Activated CD8-positive, alpha-beta T cell treated with anti-CD3 and anti-CD28 coated beads, Interleukin-2, amount 10 ng/mL, durations not matched to agents 7 days and 5 days (primary cell): ENCODE data around the gene ZSCAN12. TPM values are rescaled to one million over a fixed set of nuclear protein-coding genes. Genes with fewer than 3 reads are reported as not detected.
A peak's percentile ranks its signal among the peaks of the same experiment; 100 is the strongest.
"Not testable (repeated sequence)": the region's sequence is repeated elsewhere in the genome, so short reads cannot be mapped to it uniquely, and the experiment has no call there.

Source experiments
- ATAC-seq: fragments of 150-1000 bp; cut with Tn5 transposase; one replicate; pipeline ENCODE4 v1.10.0; 2021; ENCODE audit warnings: moderate library complexity
- CTCF ChIA-PET: fragments of 350-600 bp; sonication (Branson Sonifier 250); formaldehyde crosslinking; loops from one replicate; lab custom pipeline; 2021; ENCODE audit warnings: antibody characterized with exemption; lab: Charles Lee
- POLR2A ChIA-PET: fragments of 350-600 bp; sonication (Branson Sonifier 250); formaldehyde crosslinking; loops from one replicate; lab custom pipeline; 2021; ENCODE audit warnings: antibody characterized with exemption; lab: Charles Lee
- DNase-seq: peaks from one replicate; pipeline ENCODE4 v3.0.0-alpha.2; 2020
- H3K27ac Mint-ChIP-seq: one replicate; pipeline ENCODE4 v1.8.0; 2021; ENCODE audit warnings: mild to moderate bottlenecking, mixed read lengths
- H3K27me3 Mint-ChIP-seq: one replicate; pipeline ENCODE4 v1.8.0; 2021; ENCODE audit warnings: low read depth, mixed read lengths
- H3K36me3 Mint-ChIP-seq: one replicate; pipeline ENCODE4 v1.8.0; 2021; ENCODE audit warnings: low read depth, mixed read lengths
- H3K4me1 Mint-ChIP-seq: one replicate; pipeline ENCODE4 v1.8.0; 2021; ENCODE audit warnings: low read depth, mixed read lengths
- H3K4me3 Mint-ChIP-seq: one replicate; pipeline ENCODE4 v1.8.0; 2021; ENCODE audit warnings: mild to moderate bottlenecking, mixed read lengths
- H3K9me3 Mint-ChIP-seq: one replicate; pipeline ENCODE4 v1.8.0; 2022; ENCODE audit warnings: mixed read lengths; ENCODE audit not compliant: insufficient read depth
- total RNA-seq, 2 experiments: library from RNA; stranded (reverse); gene quantifications; one replicate each; pipeline ENCODE4 v1.2.3, GENCODE V29; 2021

The ZSCAN12 gene
- total RNA-seq, 2 experiments from 2014 or later, result 10.8 to 11.4 TPM

DNA sequence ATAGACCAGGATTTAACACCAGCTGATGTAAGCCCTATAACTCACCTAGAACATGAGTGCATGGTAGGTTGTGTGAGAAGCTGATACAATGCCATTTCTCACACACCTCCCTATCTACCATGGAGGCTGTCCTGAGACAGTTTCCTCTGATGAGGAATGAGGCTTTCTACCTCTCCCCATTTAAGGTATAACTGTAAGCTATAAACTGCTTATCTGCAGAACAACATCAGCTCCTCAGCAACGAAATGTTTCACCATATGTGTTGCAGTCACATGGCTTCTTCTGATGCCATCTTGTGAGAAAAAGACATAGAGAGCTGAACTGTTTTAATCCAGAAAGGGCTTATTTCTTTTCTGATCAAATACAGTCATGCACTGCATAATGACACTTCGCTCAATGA lies 29.1 kb downstream of the ZSCAN12 start:
- DNase-seq, result no peak
- no peaks in the 10 kb centered on the region for H3K27me3 Mint-ChIP-seq
- no peak overlapping the region for H3K27ac Mint-ChIP-seq
- no peaks in the 10 kb centered on the region for H3K9me3 Mint-ChIP-seq
- H3K4me3 Mint-ChIP-seq, result no peak overlapping the region
- no peak for ATAC-seq
- H3K4me1 Mint-ChIP-seq, result peaks cover 2% of the 10 kb centered on the region
- CTCF ChIA-PET, result interaction anchor here (1.2 to 2.1 kb wide), 2 partner anchors 12 to 15 kb away, joined by 3 to 13 read pairs; no protein-coding TSS in a partner anchor
- POLR2A ChIA-PET, result interaction anchor here (0.7 kb wide), 1 partner anchor 84 kb away, joined by 3 read pairs; no protein-coding TSS in a partner anchor
- H3K36me3 Mint-ChIP-seq, result peaks cover 24% of the 10 kb centered on the region

DNA sequence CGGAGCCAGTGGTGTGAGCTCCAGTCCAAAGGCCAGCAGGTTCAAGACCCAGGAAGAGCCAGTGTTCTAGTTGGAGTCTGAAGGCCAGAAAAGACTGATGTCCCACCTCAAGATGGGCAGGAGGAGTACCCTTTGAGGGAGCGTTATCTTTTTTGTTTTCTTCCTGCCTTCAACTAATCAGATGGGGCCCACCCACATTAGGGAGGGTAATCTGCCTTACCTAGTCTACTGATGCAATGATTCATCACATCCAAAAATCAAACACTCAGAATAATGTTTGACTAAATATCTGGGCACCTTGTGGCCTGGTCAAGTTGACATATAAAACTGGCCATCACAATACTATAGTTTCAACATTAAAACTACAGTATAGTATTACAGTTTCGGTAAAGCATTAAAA lies 30.1 kb downstream of the ZSCAN12 start:
- no peak for DNase-seq
- Mint-ChIP-seq H3K4me3 (no peak overlapping the region), H3K9me3 (no peaks in the 10 kb centered on the region), H3K36me3 (peaks cover 24% of the 10 kb centered on the region), H3K4me1 (peaks cover 2% of the 10 kb centered on the region), H3K27ac (no peak overlapping the region), H3K27me3 (no peaks in the 10 kb centered on the region)
- ChIA-PET POLR2A (no interaction called here), CTCF (no interaction called here)
- ATAC-seq, result no peak

DNA sequence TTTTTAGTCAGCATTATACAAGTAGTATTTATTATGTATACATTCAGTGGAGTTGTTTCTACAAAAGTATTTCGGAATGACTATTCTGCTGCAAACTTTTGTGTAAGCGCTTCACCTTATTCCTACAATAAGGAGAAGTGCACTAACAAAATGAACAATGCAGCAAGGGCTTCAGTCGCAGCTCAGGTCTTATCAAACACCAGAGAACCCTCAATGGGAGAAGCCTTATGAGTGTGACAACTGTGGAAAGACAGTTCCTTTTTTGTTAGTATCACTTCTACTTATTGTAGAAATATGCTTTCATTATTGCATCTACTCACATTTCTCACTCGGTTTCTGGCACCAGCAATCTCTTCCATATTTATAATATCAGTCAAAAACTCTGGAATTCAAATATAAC lies 31.0 kb downstream of the ZSCAN12 start:
- CTCF ChIA-PET, result no interaction called here
- Mint-ChIP-seq H3K4me3 (no peak overlapping the region), H3K27ac (no peak overlapping the region), H3K27me3 (no peaks in the 10 kb centered on the region), H3K4me1 (peaks cover 2% of the 10 kb centered on the region), H3K36me3 (peaks cover 21% of the 10 kb centered on the region), H3K9me3 (no peaks in the 10 kb centered on the region)
- no peak for ATAC-seq
- no peak for DNase-seq
- POLR2A ChIA-PET, result no interaction called here

DNA sequence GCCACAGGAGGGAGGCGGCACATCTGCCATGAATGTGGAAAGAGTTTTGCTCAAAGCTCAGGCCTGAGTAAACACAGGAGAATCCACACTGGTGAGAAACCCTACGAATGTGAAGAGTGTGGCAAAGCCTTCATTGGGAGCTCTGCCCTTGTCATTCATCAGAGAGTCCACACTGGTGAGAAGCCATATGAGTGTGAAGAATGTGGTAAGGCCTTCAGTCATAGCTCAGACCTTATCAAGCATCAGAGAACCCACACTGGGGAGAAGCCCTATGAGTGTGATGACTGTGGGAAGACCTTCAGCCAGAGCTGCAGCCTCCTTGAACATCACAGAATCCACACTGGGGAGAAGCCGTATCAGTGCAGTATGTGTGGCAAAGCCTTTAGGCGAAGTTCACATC lies 34.0 kb downstream of the ZSCAN12 start:
- H3K27ac Mint-ChIP-seq, H3K9me3 Mint-ChIP-seq, H3K4me1 Mint-ChIP-seq, ATAC-seq, H3K4me3 Mint-ChIP-seq, POLR2A ChIA-PET, DNase-seq, H3K27me3 Mint-ChIP-seq: not testable (repeated sequence)
- CTCF ChIA-PET, result interaction anchor here (2.2 kb wide), 1 partner anchor 10 kb away, joined by 5 read pairs; no protein-coding TSS in a partner anchor
- peaks cover 24% of the 10 kb centered on the region for H3K36me3 Mint-ChIP-seq

DNA sequence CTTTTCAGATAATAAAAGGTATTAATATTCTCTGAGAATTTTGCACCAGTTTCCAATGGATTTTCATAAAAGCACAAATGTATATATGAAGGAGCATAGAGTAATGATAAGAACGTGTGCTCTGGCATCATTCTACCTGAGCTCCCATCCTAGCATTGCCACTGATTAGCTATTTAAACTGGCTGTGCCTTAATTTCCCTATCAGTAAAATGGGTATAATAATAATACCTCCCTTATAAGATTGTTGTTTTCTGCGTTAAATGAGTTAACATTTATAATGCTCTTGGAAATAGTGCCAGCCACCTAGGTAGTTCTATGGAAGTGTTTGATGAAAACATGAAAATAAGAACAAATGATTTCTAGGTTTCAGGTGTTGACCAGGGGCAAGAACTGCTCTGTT lies 38.6 kb downstream of the ZSCAN12 start:
- Mint-ChIP-seq H3K4me3 (no peak overlapping the region), H3K36me3 (peaks cover 17% of the 10 kb centered on the region), H3K27me3 (no peaks in the 10 kb centered on the region), H3K4me1 (peaks cover 11% of the 10 kb centered on the region), H3K27ac (no peak overlapping the region), H3K9me3 (no peaks in the 10 kb centered on the region)
- ATAC-seq, result no peak
- no peak for DNase-seq
- CTCF ChIA-PET, result no interaction called here
- POLR2A ChIA-PET, result interaction anchor here (0.7 kb wide), 1 partner anchor 565 kb away, joined by 3 read pairs; no protein-coding TSS in a partner anchor

DNA sequence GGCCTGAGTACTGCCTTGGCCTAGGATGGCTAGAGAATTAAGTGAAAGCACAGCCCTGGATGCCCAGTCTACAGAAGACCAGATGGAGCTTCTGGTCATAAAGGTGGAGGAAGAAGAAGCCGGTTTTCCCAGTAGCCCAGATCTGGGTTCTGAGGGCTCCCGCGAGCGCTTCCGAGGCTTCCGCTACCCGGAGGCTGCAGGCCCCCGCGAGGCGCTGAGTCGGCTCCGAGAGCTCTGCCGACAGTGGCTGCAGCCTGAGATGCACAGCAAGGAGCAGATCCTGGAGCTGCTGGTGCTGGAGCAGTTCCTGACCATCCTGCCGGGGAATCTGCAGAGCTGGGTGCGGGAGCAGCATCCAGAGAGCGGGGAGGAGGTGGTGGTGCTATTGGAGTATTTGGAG lies 40.0 kb downstream of the ZSCAN12 start:
- ATAC-seq, result not testable (repeated sequence)
- POLR2A ChIA-PET, result interaction anchor here (0.8 kb wide), 1 partner anchor 23 kb away, joined by 3 read pairs; the partner anchor contains the start of gene ZSCAN31

DNA sequence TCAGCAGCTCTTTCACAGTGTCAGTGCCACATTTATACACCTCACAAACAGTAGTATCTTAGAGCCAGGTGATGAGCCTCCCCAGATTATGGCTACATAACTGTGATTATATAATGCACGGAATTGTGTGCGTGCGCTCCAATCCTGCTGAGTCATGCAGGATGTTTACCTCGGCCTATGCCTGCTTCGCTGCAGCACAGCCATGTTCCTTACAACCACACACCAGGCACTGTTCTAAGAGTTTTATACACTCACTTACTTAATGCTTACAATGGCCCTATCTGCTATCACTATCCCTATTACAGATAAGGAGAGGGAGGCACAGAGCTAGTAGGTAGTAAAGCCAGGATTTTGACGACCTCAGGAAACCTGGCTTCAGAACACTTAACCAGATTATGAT lies 42.5 kb downstream of the ZSCAN12 start:
- H3K9me3 Mint-ChIP-seq, result peaks cover 4% of the 10 kb centered on the region
- H3K36me3 Mint-ChIP-seq, result peaks cover 17% of the 10 kb centered on the region
- ChIA-PET CTCF (interaction anchor here (0.9 to 3.3 kb wide), 9 partner anchors 10 to 461 kb away, joined by 3 to 44 read pairs (median 7); partner anchors contain the start of gene ZKSCAN8), POLR2A (interaction anchor here (1.1 to 1.7 kb wide), 2 partner anchors 216 to 461 kb away, joined by 4 to 6 read pairs; partner anchors contain the start of gene ZKSCAN8)
- H3K4me1 Mint-ChIP-seq, result peaks cover 25% of the 10 kb centered on the region
- H3K27ac Mint-ChIP-seq, result no peak overlapping the region
- no peak overlapping the region for H3K4me3 Mint-ChIP-seq
- no peak for ATAC-seq
- no peak for DNase-seq
- no peaks in the 10 kb centered on the region for H3K27me3 Mint-ChIP-seq

More for the DNA sequence above, 40.0 kb downstream of the ZSCAN12 start:
- H3K27ac Mint-ChIP-seq, H3K36me3 Mint-ChIP-seq, H3K27me3 Mint-ChIP-seq, H3K4me3 Mint-ChIP-seq, H3K9me3 Mint-ChIP-seq, DNase-seq: not testable (repeated sequence)
- peaks cover 19% of the 10 kb centered on the region for H3K4me1 Mint-ChIP-seq
- CTCF ChIA-PET, result interaction anchor here (1.0 to 1.3 kb wide), 2 partner anchors 11 to 107 kb away, joined by 3 to 4 read pairs; partner anchors contain the start of gene ZKSCAN4

DNA sequence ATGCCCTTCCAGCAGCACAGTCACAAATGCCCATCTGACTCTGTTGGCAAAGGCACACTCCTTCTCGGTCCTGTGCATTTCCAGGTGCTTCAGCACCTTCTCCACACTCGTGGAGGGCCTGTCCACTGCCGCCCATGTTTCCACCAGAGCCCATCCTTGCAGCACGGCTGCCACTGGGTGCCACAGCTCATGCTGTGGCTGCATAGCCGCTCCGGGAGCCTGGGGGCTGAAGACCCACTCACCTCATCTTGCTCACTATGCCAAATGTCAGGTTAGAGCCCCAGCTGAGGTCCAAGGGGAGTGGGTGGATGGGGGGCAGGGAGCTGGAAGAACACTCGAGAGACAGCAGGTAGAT lies 42.9 kb downstream of the ZSCAN12 start:
- Mint-ChIP-seq H3K4me1 (peaks cover 28% of the 10 kb centered on the region), H3K36me3 (peaks cover 19% of the 10 kb centered on the region), H3K4me3 (peak overlapping the region; percentile 90), H3K27me3 (no peaks in the 10 kb centered on the region), H3K27ac (peak overlapping the region; percentile 25), H3K9me3 (peaks cover 6% of the 10 kb centered on the region)
- no peak for ATAC-seq
- no peak for DNase-seq
- POLR2A ChIA-PET, result interaction anchor here (1.1 to 1.7 kb wide), 5 partner anchors 21 to 464 kb away, joined by 4 to 8 read pairs (median 6); partner anchors contain the start of genes ZKSCAN8, ZSCAN26 and ZSCAN31
- CTCF ChIA-PET, result interaction anchor here (0.9 to 3.3 kb wide), 49 partner anchors 8 to 460 kb away, joined by 3 to 44 read pairs (median 5); partner anchors contain the start of genes PGBD1, ZKSCAN4, ZKSCAN8 and ZSCAN26

DNA sequence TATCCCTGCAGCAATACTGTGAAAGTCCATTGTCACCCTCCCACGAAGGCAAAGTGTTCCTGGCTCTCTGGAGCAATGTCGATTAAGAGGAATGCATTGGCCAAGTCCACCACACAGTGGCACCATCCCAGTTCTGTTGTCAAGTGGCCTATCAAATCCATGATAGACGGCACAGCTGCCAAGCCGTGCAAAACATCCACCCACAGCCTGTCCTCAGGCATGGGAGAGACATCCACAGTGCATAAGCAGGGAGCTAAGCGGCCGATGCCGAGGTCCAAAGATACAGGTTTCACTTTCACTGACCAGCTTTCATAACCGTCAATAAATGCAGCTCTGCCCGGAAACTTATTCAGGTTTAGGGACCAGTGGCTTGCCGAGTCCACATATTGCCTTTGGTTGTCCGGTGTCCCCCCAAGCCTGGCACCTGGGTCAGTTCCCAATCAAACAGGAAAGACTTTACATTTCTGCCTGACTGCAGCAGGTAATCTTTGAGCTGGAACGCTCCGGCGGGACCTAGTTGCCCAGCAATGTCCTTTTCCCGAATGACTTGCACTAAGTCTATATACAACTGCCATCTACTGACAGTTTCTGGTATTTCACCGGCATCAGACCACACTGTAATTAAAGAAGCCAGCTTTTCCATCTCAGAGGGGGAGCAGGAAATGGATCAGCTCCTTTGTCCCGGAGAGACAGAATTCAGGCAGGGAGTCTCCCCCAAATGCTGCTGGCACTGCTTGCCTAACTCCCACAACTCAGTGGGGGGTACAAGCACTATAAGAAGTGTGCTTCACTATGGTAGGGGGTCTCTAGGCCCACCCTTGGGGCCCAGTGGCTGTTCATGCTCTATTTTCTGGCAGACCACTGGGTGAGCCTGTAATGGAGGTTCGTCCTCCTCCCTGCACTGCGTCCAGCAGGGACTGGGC lies 43.5 kb downstream of the ZSCAN12 start:
- CTCF ChIA-PET, result interaction anchor here (0.6 to 3.3 kb wide), 64 partner anchors 8 to 532 kb away, joined by 3 to 44 read pairs (median 4); partner anchors contain the start of genes PGBD1, ZKSCAN4, ZKSCAN8 and ZSCAN26
- H3K4me3 Mint-ChIP-seq, result peak overlapping the region; percentile 90
- POLR2A ChIA-PET, result interaction anchor here (0.6 to 1.7 kb wide), 9 partner anchors 21 to 560 kb away, joined by 3 to 8 read pairs (median 4); partner anchors contain the start of genes ZKSCAN8, ZSCAN26 and ZSCAN31
- H3K9me3 Mint-ChIP-seq, result peaks cover 6% of the 10 kb centered on the region
- DNase-seq (peak; percentile 81), ATAC-seq (peak; percentile 83)
- H3K4me1 Mint-ChIP-seq, result peaks cover 34% of the 10 kb centered on the region
- H3K27me3 Mint-ChIP-seq, result no peaks in the 10 kb centered on the region
- H3K27ac Mint-ChIP-seq, result peak overlapping the region; percentile 87
- H3K36me3 Mint-ChIP-seq, result peaks cover 21% of the 10 kb centered on the region

DNA sequence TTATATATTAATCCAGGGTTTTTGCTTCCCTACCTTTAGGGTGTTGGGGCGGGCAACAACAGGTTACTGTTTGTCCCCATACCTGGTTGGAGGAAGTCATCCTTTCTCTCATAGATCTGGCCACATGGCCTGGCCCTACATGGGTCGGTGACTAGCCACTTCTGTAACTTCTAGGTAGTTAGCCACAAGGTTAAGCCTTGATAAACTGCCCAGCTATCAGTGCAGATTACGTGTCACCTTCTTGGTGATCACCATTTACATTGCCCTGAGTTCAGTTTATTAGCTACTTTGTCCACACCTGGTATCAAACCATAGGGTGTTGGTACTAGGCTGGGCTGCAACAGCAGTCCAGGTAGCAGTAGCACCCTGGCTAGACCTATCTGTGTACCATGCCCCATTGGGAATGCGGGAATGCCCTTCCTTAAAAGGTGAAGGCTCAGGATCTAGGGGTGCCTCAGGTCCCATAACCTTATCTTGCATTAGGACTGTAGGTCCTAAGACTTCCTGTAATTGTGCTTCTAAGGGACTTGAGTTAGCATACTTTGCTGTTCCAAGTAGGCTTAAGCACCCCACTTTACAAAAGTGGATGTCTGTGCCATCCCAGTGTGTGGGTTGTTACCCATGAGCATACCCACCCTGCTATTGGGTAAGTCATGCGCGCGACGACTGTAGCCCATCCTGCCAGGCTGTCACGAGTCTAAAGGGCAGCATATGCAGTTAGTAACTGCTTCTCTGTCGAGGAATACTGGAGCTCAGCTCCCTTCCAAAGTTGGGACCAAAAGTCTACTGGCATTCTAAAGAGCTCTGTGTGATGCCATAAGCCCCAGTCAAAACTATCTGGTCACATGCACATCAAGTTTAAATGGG lies 44.6 kb downstream of the ZSCAN12 start:
- DNase-seq (no peak), ATAC-seq (no peak)
- peak overlapping the region; percentile 90 for H3K4me3 Mint-ChIP-seq
- H3K36me3 Mint-ChIP-seq, result peaks cover 20% of the 10 kb centered on the region
- H3K27me3 Mint-ChIP-seq, result no peaks in the 10 kb centered on the region
- peaks cover 41% of the 10 kb centered on the region for H3K4me1 Mint-ChIP-seq
- ChIA-PET CTCF (interaction anchor here (0.7 to 3.3 kb wide), 35 partner anchors 7 to 531 kb away, joined by 3 to 44 read pairs (median 5); partner anchors contain the start of genes PGBD1, ZKSCAN4, ZKSCAN8 and ZSCAN26), POLR2A (interaction anchor here (0.9 to 1.4 kb wide), 3 partner anchors 462 to 547 kb away, joined by 3 to 6 read pairs (median 3); a partner anchor contains a TSS)
- H3K9me3 Mint-ChIP-seq, result peaks cover 6% of the 10 kb centered on the region
- H3K27ac Mint-ChIP-seq, result no peak overlapping the region
